Stimulated activated CD8-positive, alpha-beta memory T cell treated with anti-CD3 and anti-CD28 coated beads, Interleukin-7, amount 100 ng/mL, for 4 hours (primary cell): ENCODE results near the gene SPAG16.

ENCODE experiments used
- DNase-seq, 2 donors: peaks; one replicate each; pipeline ENCODE4 v3.0.0-alpha.2; 2020; ENCODE audit warnings: low read depth in 2 of 2

SPAG16 gene

GRCh38 chr2:214377286-214377624 is 1093.0 kb downstream of the SPAG16 start:
- no peak for DNase-seq

- no peak for DNase-seq
Observed at GRCh38 chr2:214378455-214379103, 1094.3 kb downstream of the SPAG16 start.

DNA sequence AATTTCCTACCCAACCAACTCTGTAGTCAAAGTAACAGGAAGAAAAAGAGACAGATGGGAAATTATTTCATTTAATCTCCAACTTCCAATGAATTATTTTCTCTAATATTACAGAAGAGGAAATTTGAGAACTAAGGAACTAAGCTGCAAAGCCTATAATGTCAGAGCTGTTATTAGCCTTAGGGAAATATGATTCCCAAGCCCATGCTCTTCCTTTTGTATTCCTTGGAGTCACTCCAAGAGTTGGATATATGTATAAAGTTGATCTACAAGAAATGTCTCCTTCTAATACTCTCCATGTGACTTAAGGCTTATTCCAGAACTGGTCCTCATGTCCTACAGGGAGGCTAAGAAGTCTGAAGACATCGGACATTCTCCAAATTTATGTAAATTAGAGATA is 1095.0 kb downstream of the SPAG16 start:
- no peak for DNase-seq

DNA sequence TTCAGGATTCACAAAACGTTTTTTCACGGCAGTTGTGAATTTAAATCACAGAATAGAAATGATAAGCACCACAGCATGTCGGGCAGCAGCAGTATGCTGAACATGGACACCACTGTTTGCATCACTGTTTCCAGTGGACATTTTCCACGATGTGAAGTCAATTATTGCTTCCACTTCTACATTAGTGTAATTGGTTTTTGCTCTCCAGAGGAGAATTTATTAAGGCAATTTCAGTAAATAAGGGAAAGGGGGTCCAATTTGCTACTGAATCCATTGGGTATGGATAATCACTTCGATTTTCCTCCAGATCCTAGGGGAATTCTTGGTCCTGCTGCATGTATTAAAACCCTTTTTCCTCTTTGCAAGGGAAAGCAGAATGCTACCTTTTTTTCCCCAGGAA is 1096.4 kb downstream of the SPAG16 start:
- DNase-seq = no peak

DNA sequence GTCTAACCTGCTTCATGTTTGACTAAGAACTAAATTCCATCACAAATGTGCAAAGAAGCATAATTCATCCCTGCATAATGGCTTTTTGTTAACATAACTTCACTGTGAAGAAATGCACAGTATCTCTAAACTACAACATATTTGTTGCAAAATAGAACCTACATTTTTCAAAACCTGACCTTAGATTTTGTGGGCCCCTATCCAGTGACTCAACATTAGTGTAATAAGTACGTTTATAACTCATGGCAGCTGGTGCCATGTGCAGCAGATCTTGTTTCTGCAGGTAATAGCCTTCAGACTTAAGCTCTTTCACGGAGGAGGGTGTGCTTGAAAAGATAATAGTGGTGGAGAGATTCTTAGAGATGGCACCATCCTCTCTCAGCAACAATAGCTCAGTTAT is 1098.0 kb downstream of the SPAG16 start:
- no peak for DNase-seq

DNA sequence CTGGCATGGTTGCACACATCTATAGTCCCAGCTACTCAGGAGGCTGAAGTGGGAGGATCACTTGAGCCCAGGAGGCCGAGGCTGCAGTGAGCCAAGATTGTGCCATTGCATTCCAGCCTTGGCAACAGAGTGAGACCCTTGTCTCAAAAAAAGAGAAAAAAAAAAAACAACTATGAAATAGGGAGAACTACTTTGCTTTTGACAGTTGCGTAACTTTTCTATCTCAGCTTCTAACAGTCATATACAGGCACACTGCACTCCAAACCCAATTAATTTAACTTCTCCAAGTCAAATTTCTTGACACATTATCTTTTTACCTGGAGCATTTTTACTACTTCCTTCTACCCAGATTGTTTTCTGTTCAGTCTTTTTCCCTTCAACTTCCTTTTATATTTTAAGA is 1102.5 kb downstream of the SPAG16 start:
- DNase-seq = no peak

DNA sequence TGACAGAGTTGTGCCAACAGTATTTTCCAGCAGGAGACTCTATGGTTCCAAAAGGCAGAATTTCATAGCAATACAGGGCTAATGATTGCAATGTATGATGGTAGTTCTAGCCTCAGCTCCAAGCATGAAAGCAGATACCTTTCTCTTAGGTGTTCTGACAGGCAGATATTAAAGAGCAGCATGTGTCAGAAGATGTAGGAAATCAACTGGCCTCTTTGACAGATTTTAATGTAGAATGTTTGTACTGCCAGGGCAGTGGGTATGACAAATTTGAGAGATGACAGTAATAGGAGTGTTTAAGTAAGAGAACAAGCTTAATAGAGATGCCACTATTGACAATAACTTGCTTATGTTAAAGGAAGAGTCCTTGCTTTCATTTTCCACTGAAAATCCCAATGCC is 1105.1 kb downstream of the SPAG16 start:
- DNase-seq = no peak

GRCh38 chr2:214393796-214394195 is 1109.5 kb downstream of the SPAG16 start:
- DNase-seq = no peak

- no peak for DNase-seq
Observed at GRCh38 chr2:214395040-214395439, 1110.8 kb downstream of the SPAG16 start.

DNA sequence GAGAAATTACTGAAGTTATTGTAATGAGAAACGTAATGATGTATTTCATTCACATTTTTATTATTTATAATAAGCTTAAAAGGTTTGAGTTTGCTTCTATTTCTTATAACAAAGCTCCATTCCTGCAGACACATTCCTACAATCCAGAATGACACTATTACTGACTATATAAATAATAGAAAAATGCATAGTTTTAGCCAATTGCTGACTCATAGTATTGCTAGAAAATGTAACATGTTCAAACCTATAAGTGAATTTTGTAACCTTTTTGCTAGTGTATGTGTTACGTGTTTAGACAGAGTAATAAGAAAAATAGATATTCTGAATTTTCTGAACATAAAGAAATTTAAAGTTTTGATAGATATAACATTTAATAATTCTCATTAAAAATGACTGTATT is 1117.3 kb downstream of the SPAG16 start:
- DNase-seq = no peak

DNA sequence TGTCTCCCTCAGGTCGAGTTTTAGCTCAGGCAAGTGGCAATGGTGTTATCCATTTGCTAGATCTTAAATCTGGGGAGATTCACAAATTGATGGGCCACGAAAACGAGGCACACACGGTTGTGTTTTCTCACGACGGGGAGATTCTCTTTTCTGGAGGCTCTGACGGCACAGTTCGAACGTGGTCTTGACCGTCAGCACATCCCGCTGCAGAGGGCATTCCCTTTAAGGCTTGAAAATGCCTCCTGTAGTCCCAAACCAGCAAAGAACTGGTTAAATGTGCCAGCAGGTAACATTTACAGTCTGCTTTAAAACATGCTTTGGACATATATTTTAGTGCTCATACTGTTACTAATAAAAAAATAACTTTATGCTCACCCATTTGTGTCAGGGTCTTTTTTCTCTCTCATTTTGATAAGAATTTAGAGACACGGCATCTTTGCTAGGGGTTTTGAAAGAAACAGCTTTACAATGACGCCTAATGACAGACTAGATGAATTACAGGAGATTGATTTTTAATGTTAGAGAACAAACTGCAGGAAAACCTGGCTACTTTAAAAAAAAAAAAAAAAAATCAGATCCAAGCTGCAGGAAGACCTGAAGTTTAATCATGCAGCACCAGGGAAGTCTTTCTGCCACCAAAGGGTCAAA is 1126.0 kb downstream of the SPAG16 start:
- no peak for DNase-seq

DNA sequence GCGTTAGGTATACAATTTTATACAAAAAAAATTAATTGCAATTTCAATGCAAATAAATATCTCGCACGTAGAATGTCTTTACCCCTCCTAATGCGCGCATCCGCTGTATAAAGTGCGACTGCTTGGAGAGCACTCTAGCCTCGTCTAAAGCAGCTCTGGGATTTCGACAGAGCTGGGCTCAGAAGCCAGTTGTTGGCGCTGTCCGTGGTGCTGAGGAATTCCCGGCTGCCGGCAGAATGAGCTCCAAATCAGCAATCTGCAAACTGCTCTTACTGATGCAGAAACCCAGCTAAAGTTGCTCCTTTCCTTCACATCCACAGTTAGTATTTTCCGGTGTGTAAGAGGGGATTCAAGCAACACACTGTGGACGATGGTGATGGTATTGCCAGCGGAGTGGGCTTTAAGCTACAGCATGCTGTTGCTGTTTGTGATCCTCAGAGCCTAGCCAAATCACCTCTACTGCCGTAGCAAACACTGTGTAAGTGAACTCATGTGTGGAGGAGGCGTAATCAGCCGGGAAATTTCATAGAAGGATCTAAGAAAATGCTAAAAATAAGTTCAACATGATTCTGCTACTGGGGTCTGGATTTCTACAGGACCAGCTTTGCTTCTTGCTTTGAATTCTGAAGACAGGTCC is 1126.8 kb downstream of the SPAG16 start, which contains the start of gene VWC2L:
TSS of gene VWC2L (plus strand) at position 137 of the 637 bp plus-strand sequence. CDS start 3,140 bp downstream, outside the sequence.
- DNase-seq = no peak

- DNase-seq = no peak
Observed at GRCh38 chr2:214412679-214413078, 1128.4 kb downstream of the SPAG16 start.

DNA sequence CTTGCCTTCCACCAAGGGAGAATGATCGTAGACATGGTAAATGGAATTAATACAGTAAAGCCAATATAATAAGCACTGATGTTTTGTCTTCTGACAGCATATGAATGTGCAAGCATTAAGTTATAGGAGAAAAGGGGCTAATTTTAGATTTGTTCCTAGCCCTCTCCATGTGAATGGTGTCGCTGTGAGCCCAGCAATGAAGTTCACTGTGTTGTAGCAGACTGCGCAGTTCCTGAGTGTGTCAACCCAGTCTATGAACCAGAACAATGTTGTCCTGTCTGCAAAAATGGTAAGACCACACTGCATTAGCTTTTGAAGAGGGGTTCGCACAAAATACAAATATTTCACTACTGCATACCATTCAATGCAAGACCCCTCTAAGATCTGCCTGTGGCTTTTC is 1152.2 kb downstream of the SPAG16 start:
- no peak for DNase-seq

GRCh38 chr2:214450118-214450894 is 1166.0 kb downstream of the SPAG16 start:
- DNase-seq = no peak

DNA sequence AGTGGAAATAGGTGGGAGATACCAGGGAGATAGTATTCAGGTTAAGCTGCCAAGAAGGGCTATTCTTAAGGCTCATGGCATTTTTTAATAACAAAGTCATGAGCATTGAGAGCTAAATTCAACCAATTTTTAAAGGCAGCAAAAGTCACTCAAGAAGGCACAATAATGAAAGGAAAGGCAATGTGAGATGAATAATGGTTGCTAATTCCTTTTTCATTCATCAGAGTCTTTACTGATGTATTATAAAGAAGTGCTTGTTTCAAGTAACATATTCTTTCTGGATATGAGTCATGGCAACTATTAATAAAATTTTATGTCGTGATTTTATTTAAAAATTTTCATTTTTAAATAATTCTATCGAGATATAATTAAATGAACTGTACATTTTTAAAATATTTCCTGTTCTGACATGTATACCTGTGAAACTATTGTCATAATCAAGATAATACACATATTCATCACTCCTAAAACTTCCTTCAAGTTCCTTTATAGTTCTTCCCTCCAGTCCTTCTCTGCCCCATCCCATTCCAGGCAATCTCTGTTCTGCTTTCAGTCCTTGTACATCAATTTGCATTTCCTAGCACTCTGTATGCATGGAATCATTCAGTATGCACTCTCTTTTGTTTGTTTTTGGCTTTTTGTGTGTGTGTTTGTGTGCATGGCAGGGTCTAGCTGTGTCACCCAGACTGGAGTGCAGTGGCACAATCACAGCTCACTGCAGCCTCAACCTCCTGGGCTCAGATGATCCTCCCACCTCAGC is 1167.4 kb downstream of the SPAG16 start:
- DNase-seq = no peak
